Measurements from ENCODE around the gene UNC13C.
"Not testable (repeated sequence)": the region's sequence is repeated elsewhere in the genome, so short reads cannot be mapped to it uniquely, and the experiment has no call there.

The UNC13C gene

GRCh38 chr15:53978253-53978906, at the start of gene UNC13C:
Gene UNC13C, plus strand, starts transcription at chr15:53978441. Its CDS starts 34,463 bp downstream, at chr15:54012904.
- H3K9ac ChIP-seq (ENCODE audit: low read length): no peak within 1 kb of the TSS
- H3K4me1 ChIP-seq (ENCODE audit: control insufficient read depth, insufficient read depth, low read length): no peaks in the 10 kb centered on the region
- no peaks in the 10 kb centered on the region for H3K36me3 ChIP-seq (ENCODE audit: control insufficient read depth, insufficient read depth, low read length)
- peak within 1 kb of the TSS; percentile 52 for H3K4me3 ChIP-seq (ENCODE audit: low read length)
- no peak within 1 kb of the TSS for H3K27ac ChIP-seq (ENCODE audit: low read depth, low read length)
- no peaks in the 10 kb centered on the region for H3K27me3 ChIP-seq (ENCODE audit: control insufficient read depth, insufficient read depth, low read length)

GRCh38 chr15:53936137-53936536, 42.1 kb upstream of the UNC13C start:
- H3K4me3 ChIP-seq (ENCODE audit: low read length): no peak overlapping the region
- H3K36me3 ChIP-seq (ENCODE audit: control insufficient read depth, insufficient read depth, low read length): no peaks in the 10 kb centered on the region
- no peak overlapping the region for H3K27ac ChIP-seq (ENCODE audit: low read depth, low read length)
- no peaks in the 10 kb centered on the region for H3K27me3 ChIP-seq (ENCODE audit: control insufficient read depth, insufficient read depth, low read length)
- peaks cover 3% of the 10 kb centered on the region for H3K4me1 ChIP-seq (ENCODE audit: control insufficient read depth, insufficient read depth, low read length)
- H3K9ac ChIP-seq (ENCODE audit: low read length): no peak overlapping the region

GRCh38 chr15:53937632-53938031, 40.6 kb upstream of the UNC13C start:
- not testable (repeated sequence) for H3K4me3 ChIP-seq (ENCODE audit: low read length); H3K4me1 ChIP-seq (ENCODE audit: control insufficient read depth, insufficient read depth, low read length); H3K36me3 ChIP-seq (ENCODE audit: control insufficient read depth, insufficient read depth, low read length); H3K27ac ChIP-seq (ENCODE audit: low read depth, low read length); H3K27me3 ChIP-seq (ENCODE audit: control insufficient read depth, insufficient read depth, low read length); H3K9ac ChIP-seq (ENCODE audit: low read length)

GRCh38 chr15:53950572-53950971, 27.7 kb upstream of the UNC13C start:
- Histone ChIP-seq H3K36me3 (ENCODE audit: control insufficient read depth, insufficient read depth, low read length) (no peaks in the 10 kb centered on the region), H3K27ac (ENCODE audit: low read depth, low read length) (no peak overlapping the region), H3K9ac (ENCODE audit: low read length) (no peak overlapping the region), H3K27me3 (ENCODE audit: control insufficient read depth, insufficient read depth, low read length) (no peaks in the 10 kb centered on the region), H3K4me3 (ENCODE audit: low read length) (no peak overlapping the region), H3K4me1 (ENCODE audit: control insufficient read depth, insufficient read depth, low read length) (no peaks in the 10 kb centered on the region)

GRCh38 chr15:53955396-53955795, 22.8 kb upstream of the UNC13C start:
- Histone ChIP-seq H3K4me1 (ENCODE audit: control insufficient read depth, insufficient read depth, low read length) (no peaks in the 10 kb centered on the region), H3K4me3 (ENCODE audit: low read length) (no peak overlapping the region), H3K27me3 (ENCODE audit: control insufficient read depth, insufficient read depth, low read length) (no peaks in the 10 kb centered on the region), H3K27ac (ENCODE audit: low read depth, low read length) (no peak overlapping the region), H3K9ac (ENCODE audit: low read length) (no peak overlapping the region), H3K36me3 (ENCODE audit: control insufficient read depth, insufficient read depth, low read length) (no peaks in the 10 kb centered on the region)

- no peaks in the 10 kb centered on the region for H3K36me3 ChIP-seq (ENCODE audit: control insufficient read depth, insufficient read depth, low read length)
- no peak overlapping the region for H3K4me3 ChIP-seq (ENCODE audit: low read length)
- H3K27ac ChIP-seq (ENCODE audit: low read depth, low read length): no peak overlapping the region
- H3K27me3 ChIP-seq (ENCODE audit: control insufficient read depth, insufficient read depth, low read length): no peaks in the 10 kb centered on the region
- H3K9ac ChIP-seq (ENCODE audit: low read length): no peak overlapping the region
- H3K4me1 ChIP-seq (ENCODE audit: control insufficient read depth, insufficient read depth, low read length): no peaks in the 10 kb centered on the region
Measured at GRCh38 chr15:53962646-53963561, 15.3 kb upstream of the UNC13C start.

- Histone ChIP-seq H3K4me1 (ENCODE audit: control insufficient read depth, insufficient read depth, low read length) (no peaks in the 10 kb centered on the region), H3K27ac (ENCODE audit: low read depth, low read length) (no peak overlapping the region), H3K4me3 (ENCODE audit: low read length) (no peak overlapping the region), H3K9ac (ENCODE audit: low read length) (no peak overlapping the region), H3K36me3 (ENCODE audit: control insufficient read depth, insufficient read depth, low read length) (no peaks in the 10 kb centered on the region), H3K27me3 (ENCODE audit: control insufficient read depth, insufficient read depth, low read length) (no peaks in the 10 kb centered on the region)
Measured at GRCh38 chr15:53963801-53964200, 14.4 kb upstream of the UNC13C start.

GRCh38 chr15:53974121-53974520, 4.1 kb upstream of the UNC13C start:
- Histone ChIP-seq H3K27ac (ENCODE audit: low read depth, low read length) (no peak overlapping the region), H3K27me3 (ENCODE audit: control insufficient read depth, insufficient read depth, low read length) (no peaks in the 10 kb centered on the region), H3K36me3 (ENCODE audit: control insufficient read depth, insufficient read depth, low read length) (no peaks in the 10 kb centered on the region), H3K4me1 (ENCODE audit: control insufficient read depth, insufficient read depth, low read length) (no peaks in the 10 kb centered on the region), H3K9ac (ENCODE audit: low read length) (no peak overlapping the region), H3K4me3 (ENCODE audit: low read length) (no peak overlapping the region)

GRCh38 chr15:53974813-53975212, 3.4 kb upstream of the UNC13C start:
- H3K4me3 ChIP-seq (ENCODE audit: low read length): no peak overlapping the region
- H3K4me1 ChIP-seq (ENCODE audit: control insufficient read depth, insufficient read depth, low read length): no peaks in the 10 kb centered on the region
- H3K36me3 ChIP-seq (ENCODE audit: control insufficient read depth, insufficient read depth, low read length): no peaks in the 10 kb centered on the region
- H3K27me3 ChIP-seq (ENCODE audit: control insufficient read depth, insufficient read depth, low read length): no peaks in the 10 kb centered on the region
- H3K9ac ChIP-seq (ENCODE audit: low read length): no peak overlapping the region
- H3K27ac ChIP-seq (ENCODE audit: low read depth, low read length): no peak overlapping the region

GRCh38 chr15:53976844-53977392, 1.3 kb upstream of the UNC13C start:
- H3K27ac ChIP-seq (ENCODE audit: low read depth, low read length): no peak overlapping the region
- no peaks in the 10 kb centered on the region for H3K27me3 ChIP-seq (ENCODE audit: control insufficient read depth, insufficient read depth, low read length)
- no peak overlapping the region for H3K4me3 ChIP-seq (ENCODE audit: low read length)
- H3K9ac ChIP-seq (ENCODE audit: low read length): no peak overlapping the region
- H3K36me3 ChIP-seq (ENCODE audit: control insufficient read depth, insufficient read depth, low read length): no peaks in the 10 kb centered on the region
- H3K4me1 ChIP-seq (ENCODE audit: control insufficient read depth, insufficient read depth, low read length): no peaks in the 10 kb centered on the region

GRCh38 chr15:53979051-53979788, 979 bp downstream of the UNC13C start:
- Histone ChIP-seq H3K9ac (ENCODE audit: low read length) (no peak overlapping the region), H3K4me3 (ENCODE audit: low read length) (peak overlapping the region; percentile 52), H3K27ac (ENCODE audit: low read depth, low read length) (no peak overlapping the region)

GRCh38 chr15:53980021-53980420, 1.8 kb downstream of the UNC13C start:
- Histone ChIP-seq H3K4me1 (ENCODE audit: control insufficient read depth, insufficient read depth, low read length) (no peaks in the 10 kb centered on the region), H3K27ac (ENCODE audit: low read depth, low read length) (no peak overlapping the region), H3K4me3 (ENCODE audit: low read length) (no peak overlapping the region), H3K27me3 (ENCODE audit: control insufficient read depth, insufficient read depth, low read length) (no peaks in the 10 kb centered on the region), H3K9ac (ENCODE audit: low read length) (no peak overlapping the region), H3K36me3 (ENCODE audit: control insufficient read depth, insufficient read depth, low read length) (no peaks in the 10 kb centered on the region)

More at GRCh38 chr15:53979051-53979788, 979 bp downstream of the UNC13C start:
- no peaks in the 10 kb centered on the region for H3K36me3 ChIP-seq (ENCODE audit: control insufficient read depth, insufficient read depth, low read length)
- no peaks in the 10 kb centered on the region for H3K4me1 ChIP-seq (ENCODE audit: control insufficient read depth, insufficient read depth, low read length)
- H3K27me3 ChIP-seq (ENCODE audit: control insufficient read depth, insufficient read depth, low read length): no peaks in the 10 kb centered on the region

All from rectal smooth muscle tissue (tissue), 1 donor.